Measurements from ENCODE around the gene ZNFX1. TPM values are rescaled to one million over a fixed set of nuclear protein-coding genes. Genes with fewer than 3 reads are reported as not detected.
"Not testable (repeated sequence)": the region's sequence is repeated elsewhere in the genome, so short reads cannot be mapped to it uniquely, and the experiment has no call there.

The ZNFX1 gene
- total RNA-seq, 1 donor from 2014 or later: 25.0 TPM

GRCh38 chr20:49225896-49226295 is 52.0 kb downstream of the ZNFX1 start:
- Mint-ChIP-seq H3K4me1 (ENCODE audit: unreplicated experiment) (no peaks in the 10 kb centered on the region), H3K4me3 (ENCODE audit: unreplicated experiment) (peak overlapping the region; percentile 76), H3K36me3 (ENCODE audit: low read depth, unreplicated experiment) (peaks cover 42% of the 10 kb centered on the region), H3K27ac (ENCODE audit: unreplicated experiment) (no peak overlapping the region), H3K9me3 (ENCODE audit: unreplicated experiment) (no peaks in the 10 kb centered on the region), H3K27me3 (ENCODE audit: unreplicated experiment) (peaks cover 1% of the 10 kb centered on the region)
- no peak for DNase-seq (ENCODE audit: low spot score)
- no peak for TF ChIP-seq CTCF (IDR thresholded peaks at IDR 0.05; ENCODE audit: unreplicated experiment)

- no peak for TF ChIP-seq CTCF (IDR thresholded peaks at IDR 0.05; ENCODE audit: unreplicated experiment)
- peaks cover 18% of the 10 kb centered on the region for H3K4me1 Mint-ChIP-seq (ENCODE audit: unreplicated experiment)
- peak overlapping the region; percentile 99 for H3K27ac Mint-ChIP-seq (ENCODE audit: unreplicated experiment)
- no peak for DNase-seq (ENCODE audit: low spot score)
- peaks cover 25% of the 10 kb centered on the region for H3K36me3 Mint-ChIP-seq (ENCODE audit: low read depth, unreplicated experiment)
- H3K4me3 Mint-ChIP-seq (ENCODE audit: unreplicated experiment): peak overlapping the region; percentile 100
- H3K27me3 Mint-ChIP-seq (ENCODE audit: unreplicated experiment): peaks cover 9% of the 10 kb centered on the region
- no peaks in the 10 kb centered on the region for H3K9me3 Mint-ChIP-seq (ENCODE audit: unreplicated experiment)
Observed at GRCh38 chr20:49219924-49220831, 57.7 kb downstream of the ZNFX1 start.

DNA sequence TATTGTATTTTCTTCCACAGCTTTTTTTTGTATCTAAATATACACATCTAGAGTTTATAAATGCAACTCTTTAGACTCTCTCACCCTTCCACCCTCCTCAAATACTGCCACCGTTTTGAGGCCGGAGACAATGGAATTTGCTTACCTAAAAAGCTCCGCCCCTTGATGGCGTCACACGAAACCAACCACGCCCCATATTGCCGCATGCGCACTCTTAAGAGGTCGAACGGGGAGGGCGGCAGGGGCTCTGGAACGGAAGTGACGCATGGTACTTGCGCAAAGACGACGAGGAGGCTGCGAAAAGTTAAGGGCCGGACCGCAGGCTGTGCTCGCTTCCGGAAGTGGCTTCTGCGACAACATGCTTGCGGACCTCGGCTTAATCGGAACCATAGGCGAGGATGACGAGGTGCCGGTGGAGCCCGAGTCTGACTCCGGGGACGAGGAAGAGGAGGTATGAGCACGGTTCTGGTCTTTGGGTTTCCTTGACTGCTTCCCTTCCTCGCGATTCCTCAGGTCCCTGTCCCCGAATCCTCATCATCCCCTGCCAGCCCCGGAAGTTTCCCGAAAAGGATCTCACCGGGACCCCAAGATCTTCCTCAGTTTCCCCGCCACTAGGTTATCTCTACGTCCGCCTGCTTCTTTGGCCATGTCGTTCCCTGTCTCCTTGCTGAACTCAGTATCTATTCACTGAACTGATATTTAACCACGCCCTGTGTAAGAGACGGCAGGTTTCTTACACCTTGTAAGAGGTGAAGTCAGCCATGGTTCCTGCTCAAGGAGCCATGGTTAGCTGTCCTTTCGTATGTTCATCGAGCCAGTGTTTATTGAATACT is 58.5 kb downstream of the ZNFX1 start, which contains the start of gene DDX27:
DDX27 (plus strand) TSS at position 326 of the 833 bp plus-strand sequence; CDS start at position 359, 33 bp downstream.
- H3K4me1 Mint-ChIP-seq (ENCODE audit: unreplicated experiment): peaks cover 18% of the 10 kb centered on the region
- no peak for TF ChIP-seq CTCF (IDR thresholded peaks at IDR 0.05; ENCODE audit: unreplicated experiment)
- peak within 1 kb of the TSS; percentile 99 for H3K27ac Mint-ChIP-seq (ENCODE audit: unreplicated experiment)
- peak; percentile 93 for DNase-seq (ENCODE audit: low spot score)
- peaks cover 18% of the 10 kb centered on the region for H3K36me3 Mint-ChIP-seq (ENCODE audit: low read depth, unreplicated experiment)
- H3K9me3 Mint-ChIP-seq (ENCODE audit: unreplicated experiment): no peaks in the 10 kb centered on the region
- H3K4me3 Mint-ChIP-seq (ENCODE audit: unreplicated experiment): peak within 1 kb of the TSS; percentile 100
- peaks cover 9% of the 10 kb centered on the region for H3K27me3 Mint-ChIP-seq (ENCODE audit: unreplicated experiment)

DNA sequence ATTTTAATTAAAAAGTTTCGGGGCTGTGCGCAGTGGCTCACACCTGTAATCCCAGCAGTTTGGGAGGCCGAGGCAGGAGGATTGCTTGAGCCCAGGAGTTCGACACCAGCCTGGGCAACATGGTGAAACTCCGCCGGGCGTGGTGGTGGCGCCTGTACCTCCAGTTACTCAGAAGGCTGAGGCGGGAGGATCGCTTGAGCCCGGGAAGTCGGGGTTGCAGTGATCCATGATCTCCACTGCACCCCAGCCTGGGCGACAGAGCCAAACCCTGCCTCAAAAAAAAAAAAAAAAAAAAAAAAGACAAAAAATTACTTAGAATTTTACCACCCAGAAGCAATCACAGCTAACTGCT is 59.1 kb downstream of the ZNFX1 start:
- DNase-seq (ENCODE audit: low spot score); H3K27me3 Mint-ChIP-seq (ENCODE audit: unreplicated experiment); H3K9me3 Mint-ChIP-seq (ENCODE audit: unreplicated experiment): not testable (repeated sequence)
- H3K36me3 Mint-ChIP-seq (ENCODE audit: low read depth, unreplicated experiment): peaks cover 15% of the 10 kb centered on the region
- H3K4me1 Mint-ChIP-seq (ENCODE audit: unreplicated experiment): peaks cover 18% of the 10 kb centered on the region
- H3K27ac Mint-ChIP-seq (ENCODE audit: unreplicated experiment): peak overlapping the region; percentile 99
- H3K4me3 Mint-ChIP-seq (ENCODE audit: unreplicated experiment): peak overlapping the region; percentile 100

DNA sequence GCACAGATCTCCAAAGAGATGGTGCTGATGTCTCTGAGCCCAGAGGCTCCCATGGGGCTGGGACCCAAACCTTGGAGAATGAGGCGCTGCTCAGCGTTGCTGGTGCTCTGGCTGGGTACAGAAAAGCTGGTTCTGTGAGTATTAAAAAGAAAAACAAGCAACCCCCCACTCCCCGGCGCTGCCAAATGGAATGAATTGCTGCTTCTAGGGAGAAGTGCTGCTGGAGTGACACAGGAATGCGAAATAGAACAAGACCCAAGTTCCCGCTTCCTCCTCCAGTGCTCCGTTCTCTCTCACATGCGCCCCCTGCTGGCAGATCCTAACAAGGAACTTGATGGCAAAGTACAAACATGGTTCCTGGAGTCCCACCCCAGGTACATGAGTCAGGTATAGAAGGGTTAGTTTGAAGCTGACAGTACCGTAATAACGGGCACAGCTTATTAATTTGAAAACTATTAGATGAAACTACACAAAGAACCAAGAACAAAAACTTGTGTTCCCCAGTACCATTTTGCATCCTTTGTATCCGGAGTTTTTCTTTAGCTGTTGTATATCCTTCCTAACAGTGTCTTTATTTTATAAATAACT is 60.8 kb downstream of the ZNFX1 start:
- no peak overlapping the region for H3K4me3 Mint-ChIP-seq (ENCODE audit: unreplicated experiment)
- no peak overlapping the region for H3K27ac Mint-ChIP-seq (ENCODE audit: unreplicated experiment)
- H3K36me3 Mint-ChIP-seq (ENCODE audit: low read depth, unreplicated experiment): peaks cover 8% of the 10 kb centered on the region
- H3K27me3 Mint-ChIP-seq (ENCODE audit: unreplicated experiment): peaks cover 9% of the 10 kb centered on the region
- peak; percentile 93 for TF ChIP-seq CTCF (IDR thresholded peaks at IDR 0.05; ENCODE audit: unreplicated experiment)
- no peaks in the 10 kb centered on the region for H3K9me3 Mint-ChIP-seq (ENCODE audit: unreplicated experiment)
- peaks cover 18% of the 10 kb centered on the region for H3K4me1 Mint-ChIP-seq (ENCODE audit: unreplicated experiment)
- DNase-seq (ENCODE audit: low spot score): peak; percentile 95

Measured in endothelial cell (in vitro differentiated cells).